Small intestine (tissue), 7 donors: Measurements from ENCODE around the gene IGF2R. TPM values are rescaled to one million over a fixed set of nuclear protein-coding genes. Genes with fewer than 3 reads are reported as not detected.

Source experiments
- DNase-seq, 2 donors: peaks; one replicate each; pipeline versions ENCODE4 v3.0.0 to v3.0.0-alpha.2; 2013
- FAIRE-seq: peaks from 2 replicates; lab custom pipeline; 2012; peaks lifted over from hg19 to GRCh38; lab: Jason Lieb, UNC
- H3K27ac ChIP-seq, 3 donors: one replicate each; pipeline ENCODE4 v1.5.1; 2013; ENCODE audit warnings: low read length in 2 of 3, mild to moderate bottlenecking in 2 of 3, control low read depth in 1 of 3, inconsistent platforms in 1 of 3, low read depth in 1 of 3, moderate library complexity in 1 of 3
- H3K27me3 ChIP-seq, 3 donors: one replicate each; pipeline ENCODE4 v1.6.1; 2013; ENCODE audit warnings: low read length in 3 of 3, inconsistent platforms in 1 of 3; ENCODE audit not compliant: control insufficient read depth in 3 of 3, insufficient read depth in 3 of 3
- H3K36me3 ChIP-seq, 3 donors: one replicate each; pipeline ENCODE4 v1.6.1; 2013; ENCODE audit warnings: low read length in 3 of 3, inconsistent platforms in 1 of 3, low read depth in 1 of 3, mild to moderate bottlenecking in 1 of 3, moderate library complexity in 1 of 3; ENCODE audit not compliant: control insufficient read depth in 3 of 3, insufficient read depth in 2 of 3
- H3K4me1 ChIP-seq, 3 donors: one replicate each; pipeline ENCODE4 v1.6.1; 2013; ENCODE audit warnings: low read length in 2 of 3, inconsistent platforms in 1 of 3, low read depth in 1 of 3, mild to moderate bottlenecking in 1 of 3, moderate library complexity in 1 of 3; ENCODE audit not compliant: control insufficient read depth in 3 of 3, insufficient read depth in 2 of 3
- H3K4me3 ChIP-seq, 3 donors: one replicate each; pipeline ENCODE4 v1.5.1; 2013; ENCODE audit warnings: low read length in 3 of 3, control low read depth in 1 of 3, inconsistent platforms in 1 of 3, low read depth in 1 of 3, mild to moderate bottlenecking in 1 of 3, moderate library complexity in 1 of 3
- H3K9me3 ChIP-seq, 2 donors: one replicate each; pipeline ENCODE4 v1.6.1; 2013; ENCODE audit warnings: low read depth in 1 of 2, low read length in 1 of 2; ENCODE audit not compliant: control insufficient read depth in 2 of 2, insufficient read depth in 1 of 2
- WGBS, 3 donors: extraction: QIAGEN DNeasy Blood & Tissue Kit; methylation state at CpG; one replicate each; pipeline ENCODE4 v1.1.7; 2013; 5-methylcytosine and 5-hydroxymethylcytosine counted together
- polyA plus RNA-seq, 4 donors: library from polyadenylated mRNA; stranded (reverse) in 3 of 4; unstranded in 1 of 4; fragments of 200-250 nt in 3 of 4; fragments of 120-200 nt in 1 of 4; gene quantifications; one replicate each; pipeline versions ENCODE4 v1.2.1 to v1.2.3, GENCODE V29; 2013
- donor health status: healthy with polysubstance abuse.
- donor health status: control.
- donor health status: control.
- donor health status: Bipolar disorder and iron deficiency.
- donor health status: healthy.

IGF2R gene
- polyA plus RNA-seq, 4 donors: 4.9 to 111 (median 14.7) TPM

DNA sequence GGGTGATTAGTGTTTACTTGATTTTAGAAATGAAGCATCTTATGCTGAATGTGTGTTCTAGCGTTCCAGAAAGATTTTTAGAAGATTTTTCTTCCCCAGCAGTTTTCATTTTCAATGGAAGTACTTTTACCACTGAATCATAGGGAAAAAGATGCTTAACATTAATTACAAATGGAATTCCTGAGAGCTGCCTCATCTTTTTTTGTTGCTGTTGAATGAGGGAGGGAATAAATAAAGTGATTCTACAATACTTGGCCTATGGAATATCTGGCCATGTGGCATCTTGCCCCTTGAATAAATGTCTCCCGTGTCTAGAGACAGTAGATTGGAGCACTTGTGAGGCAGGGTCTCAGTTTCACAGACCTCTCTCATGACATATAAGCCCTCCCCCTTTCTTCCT lies 108.6 kb downstream of the IGF2R start:
- 77 to 93% (median 91%) methylated on average over 2 of the region's 2 CpGs for WGBS, 3 donors
- H3K36me3 ChIP-seq: peaks cover 7 to 80% (median 17%) of the 10 kb centered on the region in 3 donors
- H3K4me3 ChIP-seq: no peak overlapping the region
- FAIRE-seq: no peak
- no peaks in the 10 kb centered on the region for H3K9me3 ChIP-seq
- no peaks in the 10 kb centered on the region for H3K4me1 ChIP-seq
- DNase-seq: no peak
- H3K27ac ChIP-seq: no peak overlapping the region
- H3K27me3 ChIP-seq: no peaks in the 10 kb centered on the region

DNA sequence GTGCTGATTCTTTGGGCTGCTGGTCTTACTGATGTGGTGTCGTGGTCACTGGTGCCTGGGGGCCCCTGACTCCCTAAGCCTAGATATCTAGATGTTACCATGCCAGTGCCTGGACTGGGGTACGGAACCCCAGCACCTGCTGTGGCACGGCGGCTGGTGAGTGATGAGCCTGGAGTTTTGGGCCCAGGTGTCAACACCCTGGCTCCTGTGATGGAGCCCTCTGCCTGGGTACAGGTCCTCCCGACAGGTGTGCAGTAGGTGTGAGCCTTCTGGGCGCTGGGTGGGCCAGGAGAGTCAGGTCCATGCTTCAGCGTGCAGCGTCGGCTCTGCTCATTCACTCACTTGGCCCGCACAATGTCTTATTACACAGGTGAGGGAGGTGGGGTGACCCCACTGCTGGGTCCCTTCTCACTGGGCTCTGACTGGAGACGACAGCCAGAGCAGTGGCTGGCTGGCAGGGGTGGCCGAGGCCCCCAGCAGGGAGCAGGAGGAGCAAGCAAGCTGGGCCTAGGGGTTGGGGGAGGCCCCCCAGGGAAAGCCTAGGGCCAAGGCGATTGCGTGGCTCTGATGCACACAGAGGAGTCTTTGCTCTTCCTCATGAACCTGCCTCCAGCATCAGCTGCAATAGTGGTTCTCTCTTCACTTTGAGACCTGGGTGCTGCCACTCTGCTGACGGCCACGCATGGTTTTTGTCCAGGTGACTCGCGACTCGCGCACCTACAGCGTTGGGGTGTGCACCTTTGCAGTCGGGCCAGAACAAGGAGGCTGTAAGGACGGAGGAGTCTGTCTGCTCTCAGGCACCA lies 110.2 kb downstream of the IGF2R start:
- H3K4me3 ChIP-seq: no peak overlapping the region
- FAIRE-seq: no peak
- no peaks in the 10 kb centered on the region for H3K27me3 ChIP-seq
- H3K27ac ChIP-seq: no peak overlapping the region
- peaks cover 9 to 76% (median 12%) of the 10 kb centered on the region in 3 donors for H3K36me3 ChIP-seq
- 97 to 99% (median 97%) methylated on average over 23 of the region's 23 CpGs for WGBS, 3 donors
- no peak for DNase-seq
- H3K4me1 ChIP-seq: no peaks in the 10 kb centered on the region
- H3K9me3 ChIP-seq: no peaks in the 10 kb centered on the region

DNA sequence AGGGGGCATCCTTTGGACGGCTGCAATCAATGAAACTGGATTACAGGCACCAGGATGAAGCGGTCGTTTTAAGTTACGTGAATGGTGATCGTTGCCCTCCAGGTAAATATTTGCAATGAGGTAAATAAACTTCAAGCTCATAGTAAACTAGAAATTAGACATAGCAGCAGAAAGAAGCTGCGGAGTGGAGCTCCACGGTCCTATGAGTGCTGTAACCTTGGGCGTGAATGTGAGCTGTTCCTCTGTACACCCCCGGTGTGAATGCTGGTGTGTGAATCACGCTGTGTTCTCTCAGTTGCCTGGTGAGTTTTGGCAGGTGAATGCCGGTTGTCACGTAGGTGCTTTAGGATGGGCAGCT lies 110.8 kb downstream of the IGF2R start:
- Histone ChIP-seq H3K4me1 (no peaks in the 10 kb centered on the region), H3K9me3 (no peaks in the 10 kb centered on the region), H3K27me3 (no peaks in the 10 kb centered on the region), H3K4me3 (no peak overlapping the region), H3K36me3 (peaks cover 12 to 78% (median 16%) of the 10 kb centered on the region in 3 donors), H3K27ac (no peak overlapping the region)
- FAIRE-seq (no peak), DNase-seq (no peak)
- WGBS, 3 donors: 94 to 96% (median 95%) methylated on average over 12 of the region's 12 CpGs

DNA sequence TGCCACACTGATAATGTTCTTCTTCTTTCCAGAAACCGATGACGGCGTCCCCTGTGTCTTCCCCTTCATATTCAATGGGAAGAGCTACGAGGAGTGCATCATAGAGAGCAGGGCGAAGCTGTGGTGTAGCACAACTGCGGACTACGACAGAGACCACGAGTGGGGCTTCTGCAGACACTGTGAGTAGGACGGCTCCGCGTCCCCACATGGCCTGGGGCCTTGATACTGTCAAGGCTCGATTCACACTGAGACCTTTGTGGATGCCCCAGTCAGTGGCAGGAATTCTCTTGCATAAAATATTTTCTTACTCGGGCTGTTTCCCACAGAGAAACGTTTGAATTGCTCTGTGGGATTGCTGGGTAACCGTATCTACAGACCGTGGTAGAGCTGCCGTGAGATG lies 111.2 kb downstream of the IGF2R start:
- 95 to 99% (median 97%) methylated on average over 17 of the region's 17 CpGs for WGBS, 3 donors
- no peak overlapping the region for H3K4me3 ChIP-seq
- H3K27me3 ChIP-seq: no peaks in the 10 kb centered on the region
- no peak for FAIRE-seq
- no peak for DNase-seq
- H3K4me1 ChIP-seq: no peaks in the 10 kb centered on the region
- H3K9me3 ChIP-seq: no peaks in the 10 kb centered on the region
- no peak overlapping the region for H3K27ac ChIP-seq
- H3K36me3 ChIP-seq: peaks cover 16 to 78% (median 20%) of the 10 kb centered on the region in 3 donors

DNA sequence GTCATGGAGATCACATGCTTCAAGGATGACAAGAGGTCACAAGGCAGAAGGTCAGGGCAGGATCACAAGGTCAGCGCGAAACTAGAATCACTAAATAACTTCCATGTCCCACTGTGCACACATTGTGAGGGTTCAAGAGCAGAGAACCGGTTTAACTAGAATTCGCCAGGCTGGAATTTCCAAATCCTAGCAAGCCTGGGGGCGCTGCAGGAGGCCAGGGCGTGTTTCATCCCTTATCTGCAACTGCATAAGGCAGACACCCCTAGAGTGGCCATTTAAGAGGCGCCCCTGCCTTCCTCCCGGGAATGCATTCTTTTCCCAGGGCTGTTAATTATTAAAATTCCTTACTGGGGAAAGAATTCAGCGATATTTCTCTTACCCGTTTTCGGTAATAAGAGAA lies 112.5 kb downstream of the IGF2R start:
- WGBS, 3 donors: 97 to 98% (median 97%) methylated on average over 11 of the region's 11 CpGs

DNA sequence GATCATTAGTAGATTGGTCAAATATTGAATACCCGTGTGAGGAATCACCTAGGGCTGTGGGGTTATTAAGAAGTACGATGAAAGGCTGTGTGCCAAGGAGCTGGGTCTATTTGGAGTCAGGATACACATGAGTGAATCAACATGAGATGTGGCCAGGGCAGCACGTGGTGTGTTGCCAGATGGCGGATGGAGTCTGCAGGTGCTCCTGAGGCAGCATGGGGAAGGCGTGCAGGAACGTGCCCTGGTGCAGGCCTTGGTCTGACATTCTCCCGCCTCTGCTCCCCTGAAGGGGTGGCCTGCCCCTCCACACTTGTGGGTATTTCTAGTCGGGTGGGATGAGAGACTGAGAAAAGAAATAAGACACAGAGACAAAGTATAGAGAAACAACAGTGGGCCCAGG lies 113.7 kb downstream of the IGF2R start:
- Histone ChIP-seq H3K9me3 (no peaks in the 10 kb centered on the region), H3K27ac (no peak overlapping the region), H3K4me1 (no peaks in the 10 kb centered on the region), H3K27me3 (no peaks in the 10 kb centered on the region), H3K36me3 (peaks cover 23 to 85% (median 25%) of the 10 kb centered on the region in 3 donors), H3K4me3 (no peak overlapping the region)
- no peak for FAIRE-seq
- DNase-seq: no peak
- 69 to 84% (median 78%) methylated on average over 8 of the region's 8 CpGs for WGBS, 3 donors

More for the DNA sequence above, 112.5 kb downstream of the IGF2R start:
- DNase-seq (no peak), FAIRE-seq (no peak)
- H3K36me3 ChIP-seq: peaks cover 21 to 81% (median 24%) of the 10 kb centered on the region in 3 donors
- no peaks in the 10 kb centered on the region for H3K4me1 ChIP-seq
- H3K27ac ChIP-seq: no peak overlapping the region
- H3K27me3 ChIP-seq: no peaks in the 10 kb centered on the region
- no peak overlapping the region for H3K4me3 ChIP-seq
- no peaks in the 10 kb centered on the region for H3K9me3 ChIP-seq

DNA sequence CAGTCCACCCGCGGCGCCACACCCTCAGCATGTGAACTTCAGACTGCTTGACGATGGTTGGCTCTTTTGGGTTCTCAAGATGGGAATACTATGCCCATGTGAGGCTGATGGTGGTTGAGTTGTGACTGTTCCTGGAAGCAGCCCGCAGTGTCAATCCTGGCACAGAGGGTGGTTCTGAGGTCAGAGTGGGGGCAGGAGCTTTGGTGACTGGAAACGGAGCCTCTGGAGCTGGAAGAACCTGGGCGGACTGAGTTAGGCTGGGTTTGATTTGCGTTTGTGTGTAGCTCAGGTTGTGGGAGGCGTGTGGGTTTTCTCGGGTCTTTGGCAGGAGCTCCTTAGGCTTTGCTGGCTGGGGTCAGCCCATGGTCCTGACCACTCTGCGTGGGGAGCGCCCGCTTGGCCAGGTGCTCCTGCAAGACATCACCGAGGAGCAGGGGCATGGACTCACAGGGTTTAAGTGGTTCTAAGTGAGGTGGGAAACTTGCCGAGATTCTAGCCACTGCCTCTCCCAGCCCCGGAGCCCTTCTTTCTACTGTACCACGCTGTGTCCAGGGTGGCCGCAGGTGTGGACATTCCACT lies 115.4 kb downstream of the IGF2R start:
- peaks cover 26 to 81% (median 30%) of the 10 kb centered on the region in 3 donors for H3K36me3 ChIP-seq
- H3K9me3 ChIP-seq: no peaks in the 10 kb centered on the region
- peaks cover 0 to 3% (median 0%) of the 10 kb centered on the region in 3 donors for H3K4me1 ChIP-seq
- H3K27me3 ChIP-seq: no peaks in the 10 kb centered on the region
- FAIRE-seq: no peak
- H3K4me3 ChIP-seq: no peak overlapping the region
- no peak overlapping the region for H3K27ac ChIP-seq
- no peak for DNase-seq
- WGBS, 3 donors: 95 to 97% (median 97%) methylated on average over 16 to 18 of the region's 18 CpGs

DNA sequence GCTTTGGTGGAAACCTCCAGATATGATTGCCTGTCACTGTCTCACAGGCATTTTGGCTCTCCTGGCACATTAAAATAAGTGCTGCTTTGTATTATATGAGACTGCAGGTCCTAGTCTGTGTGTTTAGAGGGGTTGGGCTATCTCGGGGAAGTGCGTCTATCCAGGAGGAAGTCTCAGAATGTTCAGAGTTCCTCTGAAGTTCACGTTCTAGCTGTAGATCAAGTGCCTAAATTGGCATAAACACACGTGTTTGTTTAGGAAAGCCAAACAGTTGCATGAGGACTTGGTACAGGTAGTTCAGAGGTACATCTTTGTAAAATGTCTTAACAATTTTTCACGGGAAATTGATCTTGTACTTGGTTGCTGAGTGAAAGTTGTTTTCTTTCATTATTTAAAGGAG lies 116.3 kb downstream of the IGF2R start:
- no peak for FAIRE-seq
- H3K4me3 ChIP-seq: no peak overlapping the region
- H3K4me1 ChIP-seq: peaks cover 0 to 10% (median 0%) of the 10 kb centered on the region in 3 donors
- no peaks in the 10 kb centered on the region for H3K27me3 ChIP-seq
- 72 to 75% (median 74%) methylated on average over 5 of the region's 5 CpGs for WGBS, 3 donors
- no peak overlapping the region for H3K27ac ChIP-seq
- DNase-seq: no peak
- no peaks in the 10 kb centered on the region for H3K9me3 ChIP-seq
- H3K36me3 ChIP-seq: peaks cover 30 to 79% (median 37%) of the 10 kb centered on the region in 3 donors
